HL-60 (cell line): ENCODE results near the gene KRT27.
"Not testable (repeated sequence)": the region's sequence is repeated elsewhere in the genome, so short reads cannot be mapped to it uniquely, and the experiment has no call there.

Source experiments
- POLR2AphosphoS5 ChIP-seq: IDR thresholded peaks from 2 replicates; pipeline ENCODE4 v1.6.1; 2012; ENCODE audit warnings: low read depth
- SPI1 ChIP-seq: IDR thresholded peaks from 2 replicates; pipeline ENCODE4 v1.6.1; 2012; ENCODE audit warnings: low read depth, mild to moderate bottlenecking, borderline replicate concordance
- TF ChIP-seq, protein P1 (sequence below): IDR thresholded peaks from one replicate; pipeline ENCODE4 v1.5.1; 2011; ENCODE audit warnings: low read length, control low read depth, inconsistent platforms; ENCODE audit not compliant: insufficient read depth
- TF ChIP-seq, protein P2 (sequence below): IDR thresholded peaks from 2 replicates; pipeline ENCODE4 v1.6.1; 2012; ENCODE audit warnings: low read depth; ENCODE audit not compliant: insufficient replicate concordance

DNA sequence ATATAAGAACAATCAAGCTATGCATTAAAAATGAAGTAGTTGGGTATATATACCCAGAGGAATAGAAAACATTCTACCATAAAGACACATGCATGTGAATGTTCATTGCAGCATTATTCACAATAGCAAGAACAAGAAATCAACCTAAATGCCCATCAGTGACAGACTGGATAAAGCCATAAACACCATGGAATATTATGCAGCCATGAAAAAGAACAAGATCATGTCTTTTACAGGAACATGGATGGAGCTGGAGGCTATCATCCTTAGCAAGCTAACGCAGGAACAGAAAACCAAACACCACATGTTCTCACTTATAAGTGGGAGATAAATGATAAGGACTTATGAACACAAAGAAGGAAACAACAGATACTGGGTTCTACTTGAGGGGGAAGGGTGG is 33.7 kb downstream of the KRT27 start:
- TF ChIP-seq, protein P1, sequence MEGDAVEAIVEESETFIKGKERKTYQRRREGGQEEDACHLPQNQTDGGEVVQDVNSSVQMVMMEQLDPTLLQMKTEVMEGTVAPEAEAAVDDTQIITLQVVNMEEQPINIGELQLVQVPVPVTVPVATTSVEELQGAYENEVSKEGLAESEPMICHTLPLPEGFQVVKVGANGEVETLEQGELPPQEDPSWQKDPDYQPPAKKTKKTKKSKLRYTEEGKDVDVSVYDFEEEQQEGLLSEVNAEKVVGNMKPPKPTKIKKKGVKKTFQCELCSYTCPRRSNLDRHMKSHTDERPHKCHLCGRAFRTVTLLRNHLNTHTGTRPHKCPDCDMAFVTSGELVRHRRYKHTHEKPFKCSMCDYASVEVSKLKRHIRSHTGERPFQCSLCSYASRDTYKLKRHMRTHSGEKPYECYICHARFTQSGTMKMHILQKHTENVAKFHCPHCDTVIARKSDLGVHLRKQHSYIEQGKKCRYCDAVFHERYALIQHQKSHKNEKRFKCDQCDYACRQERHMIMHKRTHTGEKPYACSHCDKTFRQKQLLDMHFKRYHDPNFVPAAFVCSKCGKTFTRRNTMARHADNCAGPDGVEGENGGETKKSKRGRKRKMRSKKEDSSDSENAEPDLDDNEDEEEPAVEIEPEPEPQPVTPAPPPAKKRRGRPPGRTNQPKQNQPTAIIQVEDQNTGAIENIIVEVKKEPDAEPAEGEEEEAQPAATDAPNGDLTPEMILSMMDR, result not testable (repeated sequence)
- TF ChIP-seq, protein P2, sequence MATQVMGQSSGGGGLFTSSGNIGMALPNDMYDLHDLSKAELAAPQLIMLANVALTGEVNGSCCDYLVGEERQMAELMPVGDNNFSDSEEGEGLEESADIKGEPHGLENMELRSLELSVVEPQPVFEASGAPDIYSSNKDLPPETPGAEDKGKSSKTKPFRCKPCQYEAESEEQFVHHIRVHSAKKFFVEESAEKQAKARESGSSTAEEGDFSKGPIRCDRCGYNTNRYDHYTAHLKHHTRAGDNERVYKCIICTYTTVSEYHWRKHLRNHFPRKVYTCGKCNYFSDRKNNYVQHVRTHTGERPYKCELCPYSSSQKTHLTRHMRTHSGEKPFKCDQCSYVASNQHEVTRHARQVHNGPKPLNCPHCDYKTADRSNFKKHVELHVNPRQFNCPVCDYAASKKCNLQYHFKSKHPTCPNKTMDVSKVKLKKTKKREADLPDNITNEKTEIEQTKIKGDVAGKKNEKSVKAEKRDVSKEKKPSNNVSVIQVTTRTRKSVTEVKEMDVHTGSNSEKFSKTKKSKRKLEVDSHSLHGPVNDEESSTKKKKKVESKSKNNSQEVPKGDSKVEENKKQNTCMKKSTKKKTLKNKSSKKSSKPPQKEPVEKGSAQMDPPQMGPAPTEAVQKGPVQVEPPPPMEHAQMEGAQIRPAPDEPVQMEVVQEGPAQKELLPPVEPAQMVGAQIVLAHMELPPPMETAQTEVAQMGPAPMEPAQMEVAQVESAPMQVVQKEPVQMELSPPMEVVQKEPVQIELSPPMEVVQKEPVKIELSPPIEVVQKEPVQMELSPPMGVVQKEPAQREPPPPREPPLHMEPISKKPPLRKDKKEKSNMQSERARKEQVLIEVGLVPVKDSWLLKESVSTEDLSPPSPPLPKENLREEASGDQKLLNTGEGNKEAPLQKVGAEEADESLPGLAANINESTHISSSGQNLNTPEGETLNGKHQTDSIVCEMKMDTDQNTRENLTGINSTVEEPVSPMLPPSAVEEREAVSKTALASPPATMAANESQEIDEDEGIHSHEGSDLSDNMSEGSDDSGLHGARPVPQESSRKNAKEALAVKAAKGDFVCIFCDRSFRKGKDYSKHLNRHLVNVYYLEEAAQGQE, result not testable (repeated sequence)
- TF ChIP-seq POLR2AphosphoS5, SPI1: not testable (repeated sequence)
